ENCODE data around the gene SLC25A14. TPM values are rescaled to one million over a fixed set of nuclear protein-coding genes. Genes with fewer than 3 reads are reported as not detected.

SLC25A14 gene
- total and polyA plus RNA-seq, 2 of the 8 experiments (the other 6 are each of a cell fraction or from before 2014, with no cell fraction given): 9.3 to 14.2 TPM

GRCh38 chrX:130339408-130340222 is at the start of gene SLC25A14 (continued):
- no peak for TF ChIP-seq CHD7 (IDR thresholded peaks at IDR 0.05; ENCODE audit: insufficient replicate concordance, low read length)
- TF ChIP-seq RFX5 (IDR thresholded peaks at IDR 0.05; ENCODE audit: borderline replicate concordance, low read depth, low read length): no peak
- TF ChIP-seq SIN3A (conservative IDR thresholded peaks at IDR 0.05 in 1 of 2, IDR thresholded peaks at IDR 0.05 in 1 of 2; ENCODE audit: low read depth in 1 of 2, low read length in 2 of 2): peak in 1 of 2 experiments; percentile 23; a peak in 2 of 4 replicates
- TF ChIP-seq FOSL1 (IDR thresholded peaks at IDR 0.05; ENCODE audit: insufficient read depth, low read depth, low read length): no peak
- TF ChIP-seq GABPA (IDR thresholded peaks at IDR 0.05; ENCODE audit: borderline replicate concordance, insufficient read depth, low read length): no peak; the same call in 1 of the 2 replicates
- no peak for TF ChIP-seq RXRA (IDR thresholded peaks at IDR 0.05; ENCODE audit: insufficient read depth, low read depth, low read length)
- TF ChIP-seq KDM1A (IDR thresholded peaks at IDR 0.05; ENCODE audit: borderline replicate concordance, low read length): no peak
- TF ChIP-seq JUND (IDR thresholded peaks at IDR 0.05; ENCODE audit: low read length): no peak
- no peak for TF ChIP-seq SUZ12 (IDR thresholded peaks at IDR 0.05; ENCODE audit: low read length)
